Mesendoderm (in vitro differentiated cells): Measurements from ENCODE around the gene ENAH.

Experiments used
- DNase-seq: peaks from one replicate; pipeline ENCODE4 v3.0.0; 2013
- H2AK5ac ChIP-seq: 2 replicates; pipeline ENCODE4 v1.6.1; 2013; ENCODE audit warnings: low read length, inconsistent platforms
- H2BK120ac ChIP-seq: 2 replicates; pipeline ENCODE4 v1.6.1; 2013; ENCODE audit warnings: low read depth, mild to moderate bottlenecking, low read length, moderate library complexity, mixed read lengths
- H2BK15ac ChIP-seq: replicated peaks from 2 replicates; pipeline ENCODE4 v1.6.1; 2013; ENCODE audit warnings: low read depth, mild to moderate bottlenecking, moderate library complexity
- H2BK5ac ChIP-seq: 2 replicates; pipeline ENCODE4 v1.6.1; 2013; ENCODE audit warnings: low read length, inconsistent platforms
- H3K18ac ChIP-seq: 2 replicates; pipeline ENCODE4 v1.6.1; 2013; ENCODE audit warnings: mild to moderate bottlenecking, low read length, mixed read lengths
- H3K23ac ChIP-seq: one replicate; pipeline ENCODE4 v1.6.1; 2013; ENCODE audit warnings: low read length
- H3K27ac ChIP-seq: 2 replicates; pipeline ENCODE4 v1.5.1; 2013; ENCODE audit warnings: low read depth, mild to moderate bottlenecking, inconsistent platforms, low read length, moderate library complexity
- H3K27me3 ChIP-seq: 2 replicates; pipeline ENCODE4 v1.6.1; 2013; ENCODE audit warnings: low read length, control low read depth, mild to moderate bottlenecking, inconsistent platforms; ENCODE audit not compliant: insufficient read depth, poor library complexity
- H3K36me3 ChIP-seq: 2 replicates; pipeline ENCODE4 v1.6.1; 2013; ENCODE audit warnings: low read length, inconsistent platforms; ENCODE audit not compliant: control insufficient read depth, insufficient read depth
- H3K4ac ChIP-seq: one replicate; pipeline ENCODE4 v1.6.1; 2013; ENCODE audit warnings: low read depth, mild to moderate bottlenecking, low read length, moderate library complexity
- H3K4me1 ChIP-seq: 2 replicates; pipeline ENCODE4 v1.6.1; 2013; ENCODE audit warnings: low read depth, low read length, inconsistent platforms; ENCODE audit not compliant: control insufficient read depth
- H3K4me2 ChIP-seq: 2 replicates; pipeline ENCODE4 v1.6.1; 2013; ENCODE audit warnings: low read length
- H3K4me3 ChIP-seq: 2 replicates; pipeline ENCODE4 v1.5.1; 2013; ENCODE audit warnings: mild to moderate bottlenecking, low read length
- H3K56ac ChIP-seq: one replicate; pipeline ENCODE4 v1.6.1; 2013; ENCODE audit warnings: low read length
- H3K79me1 ChIP-seq: 2 replicates; pipeline ENCODE4 v1.6.1; 2013; ENCODE audit warnings: low read length, inconsistent platforms
- H3K79me2 ChIP-seq: 2 replicates; pipeline ENCODE4 v1.6.1; 2013; ENCODE audit warnings: mild to moderate bottlenecking, low read length; ENCODE audit not compliant: control insufficient read depth, insufficient read depth
- H3K9ac ChIP-seq: 2 replicates; pipeline ENCODE4 v1.6.1; 2013; ENCODE audit warnings: low read length, inconsistent platforms
- H4K5ac ChIP-seq: one replicate; pipeline ENCODE4 v1.6.1; 2013; ENCODE audit warnings: low read length
- H4K8ac ChIP-seq: one replicate; pipeline ENCODE4 v1.6.1; 2013; ENCODE audit warnings: low read depth, mild to moderate bottlenecking, control low read depth, low read length, moderate library complexity
- WGBS: extraction: QIAGEN DNeasy Blood & Tissue Kit; methylation state at CpG from one replicate; pipeline ENCODE4 v1.1.7; 2013; ENCODE audit warnings: low lambda C conversion rate, missing lambda C conversion rate; ENCODE audit not compliant: insufficient coverage; ENCODE audit errors: extremely low coverage; 5-methylcytosine and 5-hydroxymethylcytosine counted together

The ENAH gene

GRCh38 chr1:225460021-225460736 is 192.7 kb downstream of the ENAH start:
- Histone ChIP-seq H3K9ac (no peak overlapping the region), H2BK5ac (no peak overlapping the region), H3K23ac (no peak overlapping the region), H3K18ac (no peak overlapping the region), H3K4ac (no peak overlapping the region), H3K79me2 (no peaks in the 10 kb centered on the region), H4K8ac (no peak overlapping the region), H3K4me1 (no peaks in the 10 kb centered on the region), H4K5ac (no peak overlapping the region), H2BK15ac (no peak overlapping the region), H3K56ac (no peak overlapping the region), H2AK5ac (no peak overlapping the region), H3K36me3 (no peaks in the 10 kb centered on the region), H2BK120ac (no peak overlapping the region), H3K27me3 (no peaks in the 10 kb centered on the region), H3K27ac (no peak overlapping the region), H3K4me3 (no peak overlapping the region), H3K4me2 (no peak overlapping the region), H3K79me1 (no peaks in the 10 kb centered on the region)
- no peak for DNase-seq
- WGBS: no CpG with 5 or more reads among the region's 18 CpGs

GRCh38 chr1:225458222-225458631 is 194.7 kb downstream of the ENAH start:
- WGBS: no CpG with 5 or more reads among the region's 2 CpGs
- Histone ChIP-seq H3K36me3 (no peaks in the 10 kb centered on the region), H3K56ac (no peak overlapping the region), H3K4me1 (no peaks in the 10 kb centered on the region), H3K27ac (no peak overlapping the region), H4K8ac (no peak overlapping the region), H3K9ac (no peak overlapping the region), H3K27me3 (no peaks in the 10 kb centered on the region), H3K4ac (no peak overlapping the region), H3K18ac (no peak overlapping the region), H3K4me3 (no peak overlapping the region), H2AK5ac (no peak overlapping the region), H3K79me1 (no peaks in the 10 kb centered on the region), H3K23ac (no peak overlapping the region), H2BK15ac (no peak overlapping the region), H2BK120ac (no peak overlapping the region), H3K79me2 (no peaks in the 10 kb centered on the region), H2BK5ac (no peak overlapping the region), H3K4me2 (no peak overlapping the region), H4K5ac (no peak overlapping the region)
- DNase-seq: no peak

- DNase-seq: no peak
Measured at GRCh38 chr1:225454733-225455132, 198.2 kb downstream of the ENAH start.

GRCh38 chr1:225453797-225454648 is 198.9 kb downstream of the ENAH start:
- H3K9ac ChIP-seq: no peak overlapping the region
- no peaks in the 10 kb centered on the region for H3K36me3 ChIP-seq
- H2BK5ac ChIP-seq: no peak overlapping the region
- no peaks in the 10 kb centered on the region for H3K79me1 ChIP-seq
- H3K4ac ChIP-seq: no peak overlapping the region
- H2BK120ac ChIP-seq: no peak overlapping the region
- no peak overlapping the region for H3K4me3 ChIP-seq
- no peaks in the 10 kb centered on the region for H3K4me1 ChIP-seq
- H3K27me3 ChIP-seq: no peaks in the 10 kb centered on the region
- H3K79me2 ChIP-seq: no peaks in the 10 kb centered on the region
- no peak overlapping the region for H3K4me2 ChIP-seq
- no peak overlapping the region for H2BK15ac ChIP-seq
- no peak overlapping the region for H2AK5ac ChIP-seq
- H3K23ac ChIP-seq: no peak overlapping the region
- H3K27ac ChIP-seq: no peak overlapping the region
- no peak overlapping the region for H4K8ac ChIP-seq
- no peak overlapping the region for H3K18ac ChIP-seq
- no peak overlapping the region for H4K5ac ChIP-seq
- H3K56ac ChIP-seq: no peak overlapping the region
- DNase-seq: no peak
- no CpG with 5 or more reads among the region's 5 CpGs for WGBS

More at GRCh38 chr1:225454733-225455132, 198.2 kb downstream of the ENAH start:
- H3K4ac ChIP-seq: no peak overlapping the region
- no peak overlapping the region for H2BK120ac ChIP-seq
- H3K23ac ChIP-seq: no peak overlapping the region
- no peaks in the 10 kb centered on the region for H3K79me2 ChIP-seq
- H3K27ac ChIP-seq: no peak overlapping the region
- no peak overlapping the region for H2BK15ac ChIP-seq
- H3K4me2 ChIP-seq: no peak overlapping the region
- no peaks in the 10 kb centered on the region for H3K36me3 ChIP-seq
- whole genome bisulfite sequencing: no CpG with 5 or more reads among the region's 5 CpGs
- no peaks in the 10 kb centered on the region for H3K4me1 ChIP-seq
- no peak overlapping the region for H4K5ac ChIP-seq
- no peaks in the 10 kb centered on the region for H3K27me3 ChIP-seq
- H2BK5ac ChIP-seq: no peak overlapping the region
- H3K18ac ChIP-seq: no peak overlapping the region
- no peak overlapping the region for H4K8ac ChIP-seq
- no peak overlapping the region for H3K4me3 ChIP-seq
- H3K56ac ChIP-seq: no peak overlapping the region
- no peak overlapping the region for H3K9ac ChIP-seq
- no peaks in the 10 kb centered on the region for H3K79me1 ChIP-seq
- H2AK5ac ChIP-seq: no peak overlapping the region

GRCh38 chr1:225451840-225452515 is 200.9 kb downstream of the ENAH start:
- Histone ChIP-seq H3K4me2 (no peak overlapping the region), H3K56ac (no peak overlapping the region), H3K79me2 (no peaks in the 10 kb centered on the region), H3K27me3 (no peaks in the 10 kb centered on the region), H3K9ac (no peak overlapping the region), H3K27ac (no peak overlapping the region), H2BK120ac (no peak overlapping the region), H3K23ac (no peak overlapping the region), H3K4me3 (no peak overlapping the region), H3K79me1 (no peaks in the 10 kb centered on the region), H3K4ac (no peak overlapping the region), H3K36me3 (no peaks in the 10 kb centered on the region), H3K18ac (no peak overlapping the region), H2BK5ac (no peak overlapping the region), H2BK15ac (no peak overlapping the region), H2AK5ac (no peak overlapping the region), H4K5ac (no peak overlapping the region), H4K8ac (no peak overlapping the region), H3K4me1 (peaks cover 4% of the 10 kb centered on the region)
- no CpG with 5 or more reads among the region's 25 CpGs for WGBS
- no peak for DNase-seq
